ENCODE results near the gene PLCL2.

GRCh38 chr3:16909802-16910201 lies 25.0 kb downstream of the PLCL2 start:
- TF ChIP-seq CTCF (IDR thresholded peaks at IDR 0.05) (no peak), POLR2AphosphoS5 (IDR thresholded peaks at IDR 0.05; ENCODE audit: low read depth, low read length) (no peak)

Measured in Panc1 (cell line).